HG03280 (cell line): ENCODE results near the gene HSPA9.

Experiments
- ATAC-seq: cut with Tn5 transposase; IDR thresholded peaks from one replicate; pipeline ENCODE4 v1.9.1; 2021; ENCODE audit warnings: mild to moderate bottlenecking, moderate library complexity; ENCODE audit not compliant: unreplicated experiment

The HSPA9 gene

GRCh38 chr5:138575194-138576015, at the start of gene HSPA9:
Gene HSPA9, minus strand, starts transcription at chr5:138575401. Its CDS starts 83 bp downstream, at chr5:138575318.
- peak; percentile 84 for ATAC-seq

GRCh38 chr5:138623053-138623452, 47.9 kb upstream of the HSPA9 start:
- no peak for ATAC-seq

GRCh38 chr5:138622051-138622450, 46.9 kb upstream of the HSPA9 start:
- ATAC-seq = no peak

GRCh38 chr5:138620663-138621224, 45.5 kb upstream of the HSPA9 start:
- no peak for ATAC-seq

- no peak for ATAC-seq
Measured at GRCh38 chr5:138616508-138616907, 41.3 kb upstream of the HSPA9 start.

GRCh38 chr5:138615461-138615860, 40.3 kb upstream of the HSPA9 start:
- no peak for ATAC-seq

GRCh38 chr5:138611678-138612218, 36.5 kb upstream of the HSPA9 start:
- no peak for ATAC-seq

GRCh38 chr5:138610918-138611677, 35.9 kb upstream of the HSPA9 start:
- ATAC-seq = no peak

- no peak for ATAC-seq
Measured at GRCh38 chr5:138610415-138610917, 35.3 kb upstream of the HSPA9 start.

GRCh38 chr5:138606378-138607064, 31.3 kb upstream of the HSPA9 start:
- ATAC-seq = no peak

- ATAC-seq = no peak
Measured at GRCh38 chr5:138605254-138605972, 30.2 kb upstream of the HSPA9 start.

- ATAC-seq = no peak
Measured at GRCh38 chr5:138604176-138604785, 29.1 kb upstream of the HSPA9 start.

- no peak for ATAC-seq
Measured at GRCh38 chr5:138603249-138603920, 28.2 kb upstream of the HSPA9 start.

- no peak for ATAC-seq
Measured at GRCh38 chr5:138602371-138603000, 27.3 kb upstream of the HSPA9 start.

- ATAC-seq = no peak
Measured at GRCh38 chr5:138601444-138601843, 26.2 kb upstream of the HSPA9 start.

- no peak for ATAC-seq
Measured at GRCh38 chr5:138600446-138600845, 25.2 kb upstream of the HSPA9 start.

- no peak for ATAC-seq
Measured at GRCh38 chr5:138597661-138598400, 22.6 kb upstream of the HSPA9 start.
